ENCODE data around the gene PDE6C. TPM values are rescaled to one million over a fixed set of nuclear protein-coding genes. Genes with fewer than 3 reads are reported as not detected.

The PDE6C gene
- total RNA-seq, 2 experiments from 2014 or later, result not detected

DNA sequence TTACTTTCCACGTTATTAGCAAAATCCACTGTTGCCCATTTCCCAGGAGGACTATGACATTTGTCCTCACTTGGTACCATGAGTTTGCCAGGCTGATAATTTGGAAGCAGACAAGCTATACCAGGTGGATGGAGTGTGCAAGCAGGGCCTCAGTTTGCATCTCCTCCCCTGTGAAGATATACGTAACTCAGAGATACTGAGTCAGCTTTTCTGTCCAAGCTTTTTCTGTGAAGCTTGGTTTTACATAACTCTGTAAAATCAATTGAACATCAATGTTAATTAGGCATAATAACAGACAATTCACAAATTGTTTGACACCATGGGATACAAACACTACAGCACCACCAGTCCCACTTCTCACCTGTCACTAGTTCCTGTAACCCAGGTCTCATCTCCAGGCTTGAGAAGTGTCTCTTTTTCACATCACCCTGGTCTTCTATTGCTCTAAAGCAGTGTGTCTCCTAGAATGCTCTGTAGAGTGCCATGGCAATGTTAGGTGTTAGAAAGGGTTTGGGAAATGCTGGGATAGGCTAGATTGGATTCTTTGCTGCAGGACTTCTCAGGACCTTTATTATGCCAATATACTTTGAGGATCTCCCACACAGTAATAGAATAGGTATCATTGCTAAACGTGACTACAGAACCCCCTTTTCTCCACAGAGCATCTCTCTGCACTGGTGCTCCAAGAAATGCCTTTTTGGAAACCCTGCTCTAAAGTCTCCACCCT, 32.2 kb upstream of the PDE6C start:
- Mint-ChIP-seq H3K4me3 (no peak overlapping the region), H3K27ac (no peak overlapping the region), H3K9me3 (peaks cover 11% of the 10 kb centered on the region), H3K36me3 (no peaks in the 10 kb centered on the region), H3K4me1 (ENCODE audit: low read depth) (no peaks in the 10 kb centered on the region), H3K27me3 (peaks cover 4% of the 10 kb centered on the region)
- ChIA-PET CTCF (no interaction called here), POLR2A (no interaction called here)
- no peak for DNase-seq
- intact Hi-C loops (cut with micrococcal nuclease), result no loop called here

DNA sequence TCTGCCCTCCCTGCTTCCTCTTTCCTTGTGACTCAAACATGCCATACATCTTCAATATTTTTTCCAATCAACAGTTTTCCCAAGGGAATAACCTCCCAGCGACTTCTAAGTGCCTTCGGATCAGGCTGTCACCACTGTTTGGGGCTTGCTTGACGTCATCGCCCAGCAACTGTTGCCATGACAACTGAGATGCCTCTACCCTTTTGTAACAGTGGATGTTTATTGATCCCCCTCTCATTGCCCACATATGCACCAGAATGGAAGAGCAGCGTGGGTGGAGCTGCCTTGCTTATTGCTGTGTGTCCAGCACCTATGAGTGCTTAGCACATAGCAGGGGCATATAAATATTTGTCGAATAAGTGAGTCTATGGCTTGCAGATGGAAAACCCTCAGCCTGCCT, 31.5 kb upstream of the PDE6C start:
- no peak for DNase-seq
- intact Hi-C loops (cut with micrococcal nuclease), result no loop called here
- Mint-ChIP-seq H3K4me3 (no peak overlapping the region), H3K36me3 (no peaks in the 10 kb centered on the region), H3K27ac (no peak overlapping the region), H3K27me3 (peaks cover 4% of the 10 kb centered on the region), H3K4me1 (ENCODE audit: low read depth) (no peaks in the 10 kb centered on the region), H3K9me3 (peaks cover 11% of the 10 kb centered on the region)
- POLR2A ChIA-PET, result no interaction called here
- CTCF ChIA-PET, result no interaction called here

DNA sequence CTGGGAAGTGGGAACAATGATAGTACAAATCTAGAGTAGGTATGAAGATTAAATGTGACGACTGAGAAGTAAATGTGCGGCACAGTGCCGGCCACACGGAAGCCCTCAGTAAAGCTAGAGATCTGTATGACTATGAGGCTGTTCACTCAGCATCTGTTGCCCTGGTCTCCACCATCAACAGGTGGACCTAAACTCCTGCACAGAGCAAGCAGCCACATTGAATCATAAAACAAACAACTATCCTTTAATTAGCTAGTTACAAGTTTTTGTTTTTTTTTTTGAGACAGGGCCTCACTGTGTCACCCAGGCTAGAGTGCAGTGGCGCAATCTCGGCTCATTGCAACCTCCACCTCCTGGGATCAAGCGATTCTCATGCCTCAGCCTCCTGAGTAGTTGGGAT, 27.9 kb upstream of the PDE6C start:
- peaks cover 2% of the 10 kb centered on the region for H3K27me3 Mint-ChIP-seq
- intact Hi-C loops (cut with micrococcal nuclease), result no loop called here

DNA sequence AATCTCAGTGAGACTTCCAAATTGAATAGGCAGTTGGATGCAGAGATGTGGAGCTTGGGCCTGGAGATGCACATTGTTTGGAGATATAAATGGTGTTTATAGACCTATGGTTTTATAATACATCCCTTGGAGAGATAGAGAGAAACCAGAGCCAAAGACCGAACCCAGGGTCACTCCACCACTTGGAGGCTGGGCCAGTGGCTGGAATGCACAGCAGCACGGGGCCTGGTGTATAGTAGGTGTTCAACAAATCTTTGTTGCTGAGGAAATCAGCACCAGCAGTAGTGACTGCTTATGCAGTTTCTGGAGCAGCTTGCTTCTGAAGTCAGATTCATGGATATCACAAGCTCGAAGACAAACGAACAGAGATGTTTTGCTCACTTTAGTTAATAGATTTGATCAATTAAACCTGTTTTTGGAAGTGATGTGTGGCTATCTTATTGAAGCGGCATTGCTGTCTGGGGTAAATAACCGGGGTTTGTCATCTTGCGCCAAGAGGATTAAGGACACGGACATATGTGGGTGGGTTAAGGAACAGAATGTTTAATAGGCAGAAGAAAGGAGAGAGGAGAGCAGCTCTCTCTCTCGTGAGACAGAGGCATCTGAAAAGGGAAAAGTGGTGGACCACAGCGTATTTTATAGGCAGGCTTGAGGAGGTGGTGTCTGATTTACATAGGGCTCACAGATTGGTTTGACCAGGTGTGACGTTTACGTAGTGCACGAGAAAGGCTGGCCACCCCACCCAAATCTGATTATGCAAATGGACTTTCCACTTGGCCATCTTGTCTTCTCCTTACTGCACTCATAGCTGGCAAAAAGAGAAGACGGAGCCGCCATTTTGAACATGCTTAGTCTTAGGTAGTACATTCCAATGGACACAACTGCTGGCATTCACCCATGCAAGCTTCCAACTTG, 22.4 kb upstream of the PDE6C start:
- H3K27ac Mint-ChIP-seq, result no peak overlapping the region
- no peaks in the 10 kb centered on the region for H3K36me3 Mint-ChIP-seq
- H3K9me3 Mint-ChIP-seq, result no peaks in the 10 kb centered on the region
- POLR2A ChIA-PET, result no interaction called here
- intact Hi-C loops (cut with micrococcal nuclease), result no loop called here
- no peak for DNase-seq
- H3K4me3 Mint-ChIP-seq, result no peak overlapping the region
- CTCF ChIA-PET, result no interaction called here
- no peaks in the 10 kb centered on the region for H3K27me3 Mint-ChIP-seq
- no peaks in the 10 kb centered on the region for H3K4me1 Mint-ChIP-seq (ENCODE audit: low read depth)

More for the DNA sequence above, 27.9 kb upstream of the PDE6C start:
- Mint-ChIP-seq H3K4me3 (no peak overlapping the region), H3K9me3 (peaks cover 8% of the 10 kb centered on the region), H3K36me3 (no peaks in the 10 kb centered on the region), H3K4me1 (ENCODE audit: low read depth) (no peaks in the 10 kb centered on the region), H3K27ac (no peak overlapping the region)
- no peak for DNase-seq
- ChIA-PET CTCF (interaction anchor here (0.8 kb wide), 1 partner anchor 54 kb away, joined by 3 read pairs; no protein-coding TSS in a partner anchor), POLR2A (no interaction called here)

DNA sequence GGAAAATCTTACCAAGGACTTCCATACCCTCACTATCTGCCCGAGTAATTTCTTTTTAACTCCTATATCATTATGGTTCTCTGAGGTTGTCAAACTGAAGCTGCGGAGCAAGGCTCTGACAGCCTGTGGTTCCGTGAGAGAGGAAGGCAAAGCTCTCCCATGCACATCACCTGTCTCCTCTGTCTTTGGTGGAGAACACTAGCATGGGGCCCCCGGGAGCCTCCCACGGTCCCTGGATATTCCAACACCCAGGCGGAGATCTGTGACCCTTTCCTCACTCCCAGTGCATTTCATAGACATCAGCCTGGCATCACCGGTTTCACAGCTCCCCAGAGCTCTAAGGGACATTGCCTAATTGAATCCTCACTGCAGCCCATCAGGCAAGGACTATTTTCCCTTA, 21.7 kb upstream of the PDE6C start:
- ChIA-PET POLR2A (no interaction called here), CTCF (no interaction called here)
- H3K4me3 Mint-ChIP-seq, result no peak overlapping the region

DNA sequence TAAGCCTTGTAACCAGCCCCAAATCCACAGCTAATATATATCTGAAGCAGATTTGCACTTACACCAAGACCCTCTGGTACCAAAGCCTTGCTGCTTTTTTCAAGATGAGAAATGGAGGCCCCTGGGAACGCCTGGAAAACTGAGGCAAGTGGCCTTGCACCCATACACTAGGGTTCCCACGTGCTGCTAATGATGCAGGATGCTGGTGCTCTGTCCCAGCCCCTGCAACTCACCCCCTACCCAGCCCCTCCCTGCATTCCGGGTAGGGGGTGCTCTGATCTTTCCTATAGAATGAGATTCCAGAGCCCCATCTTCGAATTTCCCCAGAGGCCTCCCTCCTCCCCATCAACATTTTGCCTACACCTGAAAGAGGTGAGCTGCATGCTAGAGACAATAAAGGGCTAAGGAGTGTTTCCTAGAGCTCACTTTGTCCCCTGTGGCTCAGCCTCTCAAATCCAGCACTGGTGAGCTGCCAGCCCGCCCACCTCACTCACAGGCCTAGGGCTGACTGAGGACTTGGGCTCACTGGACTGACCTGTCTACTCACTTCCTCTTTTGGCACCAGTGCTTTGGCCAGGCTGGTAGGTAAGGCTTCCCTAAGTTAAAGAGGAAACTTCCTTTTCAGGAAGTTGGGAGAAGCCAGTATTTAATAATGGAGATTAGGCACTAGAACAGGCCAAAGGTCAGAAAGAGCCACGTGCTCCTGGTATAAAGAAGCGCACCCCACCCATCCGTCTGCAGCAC, 21.1 kb upstream of the PDE6C start:
- POLR2A ChIA-PET, result no interaction called here
- CTCF ChIA-PET, result no interaction called here
- Mint-ChIP-seq H3K4me3 (no peak overlapping the region), H3K4me1 (ENCODE audit: low read depth) (no peaks in the 10 kb centered on the region), H3K27ac (no peak overlapping the region), H3K36me3 (no peaks in the 10 kb centered on the region), H3K9me3 (no peaks in the 10 kb centered on the region), H3K27me3 (no peaks in the 10 kb centered on the region)
- no peak for DNase-seq
- intact Hi-C loops (cut with micrococcal nuclease), result no loop called here

More for the DNA sequence above, 21.7 kb upstream of the PDE6C start:
- no peaks in the 10 kb centered on the region for H3K36me3 Mint-ChIP-seq
- no peak overlapping the region for H3K27ac Mint-ChIP-seq
- no peak for DNase-seq
- no peaks in the 10 kb centered on the region for H3K4me1 Mint-ChIP-seq (ENCODE audit: low read depth)
- no peaks in the 10 kb centered on the region for H3K9me3 Mint-ChIP-seq
- intact Hi-C loops (cut with micrococcal nuclease), result no loop called here
- H3K27me3 Mint-ChIP-seq, result no peaks in the 10 kb centered on the region

DNA sequence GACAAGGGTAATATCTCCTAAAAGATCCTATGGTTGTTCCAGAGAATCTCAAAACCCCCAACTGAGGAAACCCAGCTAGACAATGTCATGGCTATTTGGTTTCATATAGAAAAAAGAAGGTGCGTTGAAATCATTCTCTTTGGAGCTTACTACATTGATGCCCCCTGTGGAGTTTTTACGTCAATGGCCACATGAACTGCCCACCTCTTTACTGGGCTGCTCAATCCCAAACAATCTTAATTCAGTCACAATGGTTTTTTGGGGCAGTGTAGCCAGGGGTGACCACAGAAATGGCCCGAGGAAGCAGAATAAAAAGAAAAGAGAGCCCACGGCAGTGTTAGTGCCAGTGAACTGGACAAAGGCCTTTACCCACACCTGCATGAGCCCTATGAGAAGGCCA, 19.1 kb upstream of the PDE6C start:
- POLR2A ChIA-PET, result no interaction called here
- DNase-seq, result no peak
- H3K4me1 Mint-ChIP-seq (ENCODE audit: low read depth), result no peaks in the 10 kb centered on the region
- H3K4me3 Mint-ChIP-seq, result no peak overlapping the region
- no peaks in the 10 kb centered on the region for H3K27me3 Mint-ChIP-seq
- CTCF ChIA-PET, result interaction anchor here (0.6 kb wide), 1 partner anchor 479 kb away, joined by 3 read pairs; no protein-coding TSS in a partner anchor
- no peaks in the 10 kb centered on the region for H3K9me3 Mint-ChIP-seq
- H3K27ac Mint-ChIP-seq, result no peak overlapping the region
- no peaks in the 10 kb centered on the region for H3K36me3 Mint-ChIP-seq
- intact Hi-C loops (cut with micrococcal nuclease), result no loop called here

DNA sequence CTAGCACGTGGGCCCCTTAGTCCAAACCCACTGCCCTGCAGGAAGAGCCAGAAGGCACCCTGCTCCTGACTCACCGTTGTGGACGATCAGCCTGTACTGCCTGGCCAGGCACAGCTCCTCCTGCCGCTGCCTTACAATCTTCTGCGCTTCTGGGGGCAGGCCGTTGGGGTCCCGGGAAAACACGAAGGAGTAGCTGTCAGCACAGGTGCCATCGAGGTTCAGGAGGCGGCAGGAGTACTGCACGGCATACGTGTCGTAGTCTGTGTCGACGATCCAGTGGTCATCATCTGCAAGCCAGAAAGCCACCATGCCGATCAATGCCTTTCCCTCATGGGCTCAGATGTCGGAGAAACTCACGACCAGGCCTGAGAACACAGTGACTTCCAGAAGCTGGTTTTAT, 18.6 kb upstream of the PDE6C start:
- POLR2A ChIA-PET, result no interaction called here
- Mint-ChIP-seq H3K4me3 (no peak overlapping the region), H3K36me3 (no peaks in the 10 kb centered on the region), H3K9me3 (no peaks in the 10 kb centered on the region), H3K27ac (no peak overlapping the region), H3K27me3 (no peaks in the 10 kb centered on the region), H3K4me1 (ENCODE audit: low read depth) (no peaks in the 10 kb centered on the region)
- no peak for DNase-seq
- CTCF ChIA-PET, result no interaction called here
- intact Hi-C loops (cut with micrococcal nuclease), result no loop called here

DNA sequence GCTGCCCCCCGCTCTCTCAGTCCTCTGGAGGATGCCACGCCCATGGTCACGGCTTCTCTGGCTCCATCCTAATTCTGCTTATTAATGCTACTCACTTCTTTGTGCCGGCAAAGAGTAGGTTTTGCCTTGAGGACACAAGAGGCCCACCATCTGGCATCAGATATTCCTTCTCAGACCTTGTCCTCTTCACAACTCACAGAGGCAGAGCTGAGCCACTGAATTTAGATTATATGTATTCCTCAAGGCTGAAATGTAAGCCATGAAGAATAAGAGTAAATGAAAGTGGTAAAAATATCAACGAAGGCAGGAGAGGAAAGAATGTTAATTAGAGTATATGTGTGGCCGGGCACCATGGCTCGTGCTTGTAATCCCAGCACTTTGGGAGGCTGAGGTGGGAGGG, 17.8 kb upstream of the PDE6C start:
- Mint-ChIP-seq H3K9me3 (no peaks in the 10 kb centered on the region), H3K27ac (no peak overlapping the region), H3K4me1 (ENCODE audit: low read depth) (no peaks in the 10 kb centered on the region), H3K27me3 (peaks cover 3% of the 10 kb centered on the region), H3K36me3 (no peaks in the 10 kb centered on the region), H3K4me3 (no peak overlapping the region)
- no peak for DNase-seq
- CTCF ChIA-PET, result no interaction called here
- POLR2A ChIA-PET, result no interaction called here
- intact Hi-C loops (cut with micrococcal nuclease), result no loop called here

DNA sequence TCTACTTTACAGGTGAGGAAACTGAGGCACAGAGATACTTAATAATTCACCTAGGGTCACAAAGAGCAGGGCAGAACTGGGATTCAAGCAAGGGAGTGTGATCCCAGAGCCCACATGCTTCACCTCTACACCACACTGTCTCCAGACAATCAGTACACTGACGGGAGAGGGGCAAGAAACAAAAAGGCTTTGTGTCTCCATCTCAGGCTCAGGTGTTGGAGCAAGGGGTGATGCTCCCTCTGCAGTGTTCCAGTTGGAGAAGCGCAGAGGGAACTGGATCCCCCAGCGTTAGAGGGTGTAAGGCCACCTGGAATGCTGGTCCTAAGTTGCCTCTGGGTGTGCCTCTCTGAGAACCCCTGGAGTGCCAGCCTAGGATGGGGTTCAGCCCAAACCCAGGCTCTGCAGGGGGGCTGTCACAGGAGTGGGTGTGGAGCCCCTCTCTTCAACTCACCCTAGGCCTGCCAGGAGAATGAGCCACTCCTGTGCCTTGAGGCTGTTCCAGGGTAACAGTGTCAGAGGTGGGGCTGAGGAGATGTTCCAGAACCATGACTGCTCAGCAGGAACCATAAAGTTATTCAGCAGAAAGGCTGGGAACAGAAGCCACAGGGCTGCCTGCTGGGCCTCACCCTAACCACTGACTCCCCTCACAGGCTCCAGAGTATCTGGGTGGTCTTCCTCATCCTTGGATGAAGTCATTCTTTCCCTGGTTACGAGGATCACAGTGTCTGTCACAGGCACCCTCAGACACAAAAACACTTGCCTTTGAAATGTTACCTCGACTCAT, 16.8 kb upstream of the PDE6C start:
- no peaks in the 10 kb centered on the region for H3K4me1 Mint-ChIP-seq (ENCODE audit: low read depth)
- no peaks in the 10 kb centered on the region for H3K9me3 Mint-ChIP-seq
- intact Hi-C loops (cut with micrococcal nuclease), result no loop called here
- peaks cover 7% of the 10 kb centered on the region for H3K27me3 Mint-ChIP-seq
- DNase-seq, result no peak
- ChIA-PET CTCF (interaction anchor here (0.9 kb wide), 1 partner anchor 82 kb away, joined by 4 read pairs; no protein-coding TSS in a partner anchor), POLR2A (no interaction called here)
- no peak overlapping the region for H3K4me3 Mint-ChIP-seq
- no peaks in the 10 kb centered on the region for H3K36me3 Mint-ChIP-seq
- H3K27ac Mint-ChIP-seq, result no peak overlapping the region

DNA sequence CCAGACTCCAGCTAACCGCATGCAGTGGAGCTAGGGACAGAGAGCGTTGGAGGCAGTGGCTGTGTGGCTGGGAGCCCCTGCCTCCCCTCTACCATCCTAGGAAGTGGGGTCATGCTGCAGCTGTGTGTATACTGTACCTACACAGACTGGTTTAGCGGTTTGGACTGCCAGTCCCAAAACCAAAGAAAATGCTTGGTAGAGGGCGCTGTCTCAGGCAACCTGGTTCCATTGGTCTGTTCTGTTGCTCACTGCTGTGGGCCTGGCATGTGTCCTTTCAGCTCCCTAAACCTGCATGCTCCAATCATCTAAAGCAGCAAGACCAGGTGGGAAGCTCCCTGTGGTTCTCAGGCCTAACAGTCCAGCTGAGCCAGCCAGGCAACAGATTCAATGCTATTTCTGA, 15.8 kb upstream of the PDE6C start:
- Mint-ChIP-seq H3K27me3 (peaks cover 9% of the 10 kb centered on the region), H3K9me3 (no peaks in the 10 kb centered on the region), H3K36me3 (no peaks in the 10 kb centered on the region), H3K27ac (no peak overlapping the region), H3K4me3 (no peak overlapping the region), H3K4me1 (ENCODE audit: low read depth) (no peaks in the 10 kb centered on the region)
- intact Hi-C loops (cut with micrococcal nuclease), result no loop called here
- ChIA-PET CTCF (interaction anchor here (0.9 kb wide), 1 partner anchor 81 kb away, joined by 4 read pairs; no protein-coding TSS in a partner anchor), POLR2A (no interaction called here)
- DNase-seq, result no peak

Data from activated CD4-positive, alpha-beta memory T cell treated with anti-CD3 and anti-CD28 coated beads for 36 hours (primary cell).